ENCODE data around the gene KLF15.

KLF15 gene

DNA sequence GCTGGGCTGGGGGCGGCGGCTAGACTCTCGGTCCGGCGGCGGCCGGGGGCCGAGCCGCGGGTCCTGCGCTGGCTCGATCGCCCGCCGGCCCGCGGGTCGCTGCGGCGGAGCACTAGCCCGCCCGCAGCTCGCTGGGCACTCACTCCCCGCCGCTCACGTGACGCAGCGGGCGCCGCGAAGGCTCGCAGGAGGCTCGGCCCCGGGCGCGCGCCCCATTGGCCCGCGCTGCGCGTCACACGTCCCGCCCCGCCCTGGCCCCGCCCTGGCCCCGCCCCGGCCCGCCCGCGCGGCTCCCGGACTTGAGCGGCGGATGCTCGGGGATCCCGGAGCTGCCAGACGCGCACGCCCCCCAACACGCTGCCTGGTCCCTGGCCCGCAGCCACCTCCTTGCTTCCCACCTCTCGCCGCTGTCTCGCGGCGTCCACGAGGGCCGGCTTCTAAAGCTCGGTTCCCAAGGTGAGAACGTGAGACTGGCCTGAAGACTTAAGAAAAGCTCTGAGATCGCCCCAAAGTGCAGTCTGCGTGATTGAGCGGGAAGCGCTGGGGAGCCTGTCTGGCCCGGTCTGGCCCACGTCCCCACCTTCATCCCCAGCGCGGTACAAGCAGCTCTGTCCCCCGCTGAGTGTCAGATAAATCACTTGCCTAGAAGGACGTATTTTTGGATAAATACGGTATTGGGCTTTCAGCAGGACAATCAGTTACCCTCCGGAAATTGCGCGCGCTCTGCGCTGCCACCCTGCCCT, at the start of gene KLF15:
TSS of gene KLF15 (minus strand) at position 114 of the 743 bp plus-strand sequence. CDS start 4,486 bp downstream, outside the sequence.
- H3K27ac Mint-ChIP-seq: no peak within 1 kb of the TSS

DNA sequence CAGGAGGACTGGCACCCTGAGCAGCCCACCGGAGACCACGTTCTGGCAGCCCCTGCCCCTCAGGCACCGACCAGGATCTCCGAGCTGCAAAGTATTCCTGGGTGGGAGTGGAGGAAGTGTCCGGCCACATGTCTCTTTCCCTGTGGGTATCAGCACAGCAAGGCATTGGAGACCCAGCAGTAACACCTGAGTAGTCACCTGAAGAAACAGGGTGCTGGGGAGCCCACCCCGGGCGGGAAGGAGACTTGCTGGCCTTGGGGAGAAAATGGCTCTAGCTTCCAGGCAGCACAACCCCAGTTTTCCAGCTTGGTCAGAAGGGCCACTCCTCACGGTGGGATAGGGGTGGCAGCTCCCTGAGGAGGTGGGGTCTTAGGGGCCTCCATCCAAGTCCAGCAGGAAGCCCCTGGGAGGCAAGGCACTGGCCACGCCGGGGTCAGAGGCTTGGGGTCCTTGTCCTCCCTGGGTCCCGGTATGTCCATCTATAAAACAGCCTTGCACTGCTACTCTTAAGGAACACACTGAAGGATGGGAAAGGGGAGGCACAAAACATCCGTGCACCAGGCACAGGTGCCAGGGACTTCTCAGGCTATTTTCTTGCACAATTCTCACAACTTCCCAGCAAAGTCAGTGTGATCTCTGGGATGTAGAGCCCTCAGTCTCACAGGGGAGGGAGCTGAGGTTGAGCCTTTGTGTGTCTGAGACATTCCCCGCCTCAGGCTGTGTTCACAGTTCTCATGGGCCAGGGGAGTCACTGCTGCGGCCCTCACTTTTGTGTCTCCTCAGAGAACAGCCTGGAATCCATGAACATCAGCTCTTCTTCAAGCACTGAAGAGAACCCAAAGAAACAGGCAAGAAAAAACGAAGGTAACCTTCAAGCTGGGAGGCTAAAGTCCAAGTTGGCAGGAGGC, 49.4 kb upstream of the KLF15 start:
- H3K36me3 Mint-ChIP-seq: no peaks in the 10 kb centered on the region
- H3K9me3 Mint-ChIP-seq: peaks cover 6% of the 10 kb centered on the region
- no peak overlapping the region for H3K27ac Mint-ChIP-seq
- H3K4me3 Mint-ChIP-seq: no peak overlapping the region
- no peaks in the 10 kb centered on the region for H3K4me1 Mint-ChIP-seq
- peaks cover 15% of the 10 kb centered on the region for H3K27me3 Mint-ChIP-seq

More for the DNA sequence above, at the start of gene KLF15:
- Mint-ChIP-seq H3K9me3 (no peaks in the 10 kb centered on the region), H3K36me3 (no peaks in the 10 kb centered on the region), H3K4me1 (peaks cover 17% of the 10 kb centered on the region), H3K4me3 (peak within 1 kb of the TSS; percentile 93), H3K27me3 (peaks cover 32% of the 10 kb centered on the region)

DNA sequence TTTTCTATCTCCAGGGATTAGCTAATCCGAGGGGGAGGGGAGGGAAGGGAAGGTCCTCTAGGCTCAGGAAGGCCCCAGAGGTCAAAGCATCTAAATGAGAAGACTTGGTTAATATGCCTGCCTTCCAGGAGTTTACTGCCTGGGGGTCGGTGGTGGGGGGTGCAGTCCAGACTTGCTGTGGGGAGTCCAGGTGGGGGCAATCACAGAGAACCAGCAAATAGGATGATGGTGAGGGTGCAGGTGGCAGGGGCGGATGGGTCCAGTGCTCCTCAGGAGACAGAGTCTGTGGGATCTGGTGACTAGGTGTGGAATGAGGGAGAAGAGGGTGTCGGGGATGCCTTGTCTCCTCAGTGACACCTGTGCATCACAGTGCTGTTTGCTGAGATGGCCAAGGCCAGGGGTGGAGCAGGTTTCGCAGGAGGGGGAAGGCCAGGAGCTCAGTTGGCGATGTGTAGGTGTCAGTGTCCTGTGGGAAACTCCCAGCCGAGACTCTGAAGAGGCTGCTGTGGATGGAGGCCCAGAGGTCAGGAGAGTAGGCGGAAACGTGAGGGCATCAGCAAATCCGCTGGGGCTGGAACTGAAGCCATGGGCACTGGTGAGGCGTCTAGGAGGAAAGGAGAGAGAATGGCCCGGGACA, 45.6 kb upstream of the KLF15 start:
- Mint-ChIP-seq H3K27me3 (peaks cover 7% of the 10 kb centered on the region), H3K4me3 (no peak overlapping the region), H3K4me1 (no peaks in the 10 kb centered on the region), H3K27ac (no peak overlapping the region), H3K36me3 (no peaks in the 10 kb centered on the region), H3K9me3 (no peaks in the 10 kb centered on the region)

DNA sequence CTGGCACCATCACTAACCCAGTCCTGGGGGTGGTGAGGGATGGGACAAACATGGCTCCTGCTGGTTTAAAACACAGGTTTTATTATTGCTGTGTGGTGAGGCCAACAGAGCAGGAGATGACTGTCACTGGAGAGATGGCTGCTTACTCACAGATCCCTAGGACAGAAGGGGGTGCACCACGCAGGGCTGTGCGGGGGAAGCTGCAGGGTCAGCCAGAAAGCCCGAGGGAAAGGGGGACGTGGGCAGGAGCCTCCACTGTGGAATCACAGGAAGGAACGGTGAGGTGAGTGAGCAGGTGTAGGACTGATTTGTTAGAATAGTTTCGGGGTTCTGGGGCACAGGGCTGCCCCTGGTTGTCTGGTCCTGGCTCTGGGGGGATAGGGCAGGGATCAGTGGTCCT, 45.0 kb upstream of the KLF15 start:
- Mint-ChIP-seq H3K27ac (no peak overlapping the region), H3K4me3 (no peak overlapping the region), H3K36me3 (no peaks in the 10 kb centered on the region), H3K4me1 (no peaks in the 10 kb centered on the region), H3K9me3 (no peaks in the 10 kb centered on the region), H3K27me3 (peaks cover 8% of the 10 kb centered on the region)

DNA sequence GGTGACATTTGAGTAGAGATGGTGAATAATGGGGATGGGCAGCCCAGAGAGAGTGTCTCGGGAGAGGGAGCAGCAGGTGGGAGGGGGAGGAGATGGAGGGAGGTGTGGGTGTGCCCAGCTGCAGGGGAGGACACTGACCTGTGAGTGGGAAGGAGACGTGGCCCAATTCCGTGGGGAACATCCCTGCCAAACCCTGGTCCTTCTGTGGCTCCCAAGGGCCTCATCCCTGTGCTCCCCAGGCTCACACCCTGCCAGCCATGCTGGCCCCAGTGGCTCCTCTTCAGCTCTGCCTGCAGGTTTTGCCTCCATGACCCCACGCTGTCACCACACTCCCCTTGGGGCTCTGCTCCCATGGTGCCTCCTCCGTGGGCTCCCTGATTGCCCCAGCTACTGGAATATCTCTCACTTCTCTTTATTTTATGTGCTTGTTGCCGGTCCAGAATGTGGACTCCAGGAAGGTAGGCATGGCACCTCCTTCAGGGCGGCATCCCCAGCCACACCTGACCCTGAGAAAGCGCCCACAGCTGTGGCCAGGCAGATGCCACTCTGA, 44.5 kb upstream of the KLF15 start:
- H3K36me3 Mint-ChIP-seq: no peaks in the 10 kb centered on the region
- H3K27me3 Mint-ChIP-seq: peaks cover 9% of the 10 kb centered on the region
- no peaks in the 10 kb centered on the region for H3K4me1 Mint-ChIP-seq
- no peak overlapping the region for H3K27ac Mint-ChIP-seq
- H3K9me3 Mint-ChIP-seq: no peaks in the 10 kb centered on the region
- no peak overlapping the region for H3K4me3 Mint-ChIP-seq

DNA sequence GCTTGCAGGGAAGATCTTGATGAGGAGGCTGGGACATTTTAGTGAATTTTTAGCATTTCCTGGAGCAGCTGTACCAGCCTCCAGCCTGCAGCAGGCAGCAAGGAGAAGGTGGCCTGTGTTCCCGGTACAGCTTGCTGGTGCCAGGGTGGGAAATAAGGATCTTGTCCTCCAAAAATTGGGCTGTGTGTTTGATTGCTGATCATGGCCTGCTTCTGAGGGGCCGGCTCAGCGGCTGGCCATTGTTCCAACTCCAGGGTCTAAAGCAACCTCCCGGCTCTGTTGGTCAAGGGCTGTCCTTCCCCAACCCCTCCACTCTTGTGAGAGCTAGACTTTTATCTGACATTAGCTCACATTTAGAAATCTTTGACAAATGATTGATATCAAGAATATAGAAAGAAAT, 42.5 kb upstream of the KLF15 start:
- Mint-ChIP-seq H3K27ac (no peak overlapping the region), H3K27me3 (peaks cover 6% of the 10 kb centered on the region), H3K36me3 (no peaks in the 10 kb centered on the region), H3K4me3 (no peak overlapping the region), H3K9me3 (no peaks in the 10 kb centered on the region), H3K4me1 (no peaks in the 10 kb centered on the region)

DNA sequence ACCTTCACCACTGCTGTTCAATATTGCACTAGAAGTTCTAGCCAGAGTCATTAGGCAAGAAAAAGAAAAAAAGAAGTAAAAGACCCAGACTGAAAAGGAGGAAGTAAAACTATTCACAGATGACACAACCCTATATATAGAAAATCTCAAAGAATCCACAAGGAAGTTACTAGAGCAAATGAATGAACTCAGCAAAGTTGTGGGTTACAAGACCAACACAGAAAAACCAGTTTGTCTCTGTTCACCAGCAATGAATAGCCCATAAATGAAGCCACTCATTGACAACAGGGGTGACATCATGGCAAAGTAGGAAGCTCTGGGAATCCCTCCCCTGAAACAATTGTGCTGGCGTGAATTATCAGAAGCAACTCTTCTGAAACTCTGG, 42.1 kb upstream of the KLF15 start:
- Mint-ChIP-seq H3K4me3 (no peak overlapping the region), H3K9me3 (no peaks in the 10 kb centered on the region), H3K4me1 (no peaks in the 10 kb centered on the region), H3K27ac (no peak overlapping the region), H3K36me3 (no peaks in the 10 kb centered on the region), H3K27me3 (peaks cover 6% of the 10 kb centered on the region)

DNA sequence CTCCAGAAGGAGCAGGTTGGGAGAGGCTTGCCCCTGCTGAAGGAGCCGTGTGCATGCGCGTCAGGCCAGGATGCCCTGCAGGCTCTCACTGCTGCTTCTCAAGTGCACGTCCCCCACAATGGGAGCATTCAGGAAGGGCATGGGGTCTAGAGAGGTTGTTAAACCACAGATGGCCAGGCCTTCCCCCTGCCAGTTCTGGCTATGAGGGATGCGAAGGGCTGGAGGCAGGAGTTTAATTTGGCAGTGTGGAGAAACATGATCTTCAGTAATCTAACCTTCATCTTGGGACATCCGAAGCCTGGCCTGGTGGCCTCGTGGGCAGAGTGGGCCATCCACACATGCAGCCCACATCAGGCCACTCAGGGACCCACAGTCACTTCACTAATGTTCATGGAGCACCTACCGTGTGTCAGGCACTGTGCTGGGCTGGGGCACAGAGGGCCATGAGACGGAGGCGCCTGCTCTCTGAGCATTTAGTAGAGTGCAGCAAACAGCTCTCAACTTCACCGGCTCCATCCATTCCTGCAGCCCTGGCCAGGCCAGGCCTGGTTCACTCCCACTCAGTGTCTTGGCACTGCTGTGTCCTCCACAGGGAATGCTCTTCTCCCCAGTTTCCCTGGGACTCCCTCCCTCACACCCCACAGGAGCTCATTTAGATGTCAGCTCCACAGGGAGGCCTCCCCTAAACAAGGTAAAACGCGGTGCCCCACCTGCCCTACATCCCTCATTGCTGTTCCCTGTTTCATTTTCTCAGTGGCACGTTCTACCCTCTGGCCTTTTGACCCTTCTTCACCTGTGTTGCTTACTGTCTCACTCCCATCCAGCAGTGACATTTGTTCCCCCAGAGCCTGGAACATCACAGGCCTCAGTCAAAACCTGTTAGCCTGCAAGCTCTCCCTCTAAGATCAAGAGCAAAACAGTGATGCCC, 41.5 kb upstream of the KLF15 start:
- H3K27ac Mint-ChIP-seq: no peak overlapping the region
- H3K27me3 Mint-ChIP-seq: peaks cover 9% of the 10 kb centered on the region
- no peaks in the 10 kb centered on the region for H3K9me3 Mint-ChIP-seq
- no peaks in the 10 kb centered on the region for H3K4me1 Mint-ChIP-seq
- no peaks in the 10 kb centered on the region for H3K36me3 Mint-ChIP-seq
- H3K4me3 Mint-ChIP-seq: no peak overlapping the region

DNA sequence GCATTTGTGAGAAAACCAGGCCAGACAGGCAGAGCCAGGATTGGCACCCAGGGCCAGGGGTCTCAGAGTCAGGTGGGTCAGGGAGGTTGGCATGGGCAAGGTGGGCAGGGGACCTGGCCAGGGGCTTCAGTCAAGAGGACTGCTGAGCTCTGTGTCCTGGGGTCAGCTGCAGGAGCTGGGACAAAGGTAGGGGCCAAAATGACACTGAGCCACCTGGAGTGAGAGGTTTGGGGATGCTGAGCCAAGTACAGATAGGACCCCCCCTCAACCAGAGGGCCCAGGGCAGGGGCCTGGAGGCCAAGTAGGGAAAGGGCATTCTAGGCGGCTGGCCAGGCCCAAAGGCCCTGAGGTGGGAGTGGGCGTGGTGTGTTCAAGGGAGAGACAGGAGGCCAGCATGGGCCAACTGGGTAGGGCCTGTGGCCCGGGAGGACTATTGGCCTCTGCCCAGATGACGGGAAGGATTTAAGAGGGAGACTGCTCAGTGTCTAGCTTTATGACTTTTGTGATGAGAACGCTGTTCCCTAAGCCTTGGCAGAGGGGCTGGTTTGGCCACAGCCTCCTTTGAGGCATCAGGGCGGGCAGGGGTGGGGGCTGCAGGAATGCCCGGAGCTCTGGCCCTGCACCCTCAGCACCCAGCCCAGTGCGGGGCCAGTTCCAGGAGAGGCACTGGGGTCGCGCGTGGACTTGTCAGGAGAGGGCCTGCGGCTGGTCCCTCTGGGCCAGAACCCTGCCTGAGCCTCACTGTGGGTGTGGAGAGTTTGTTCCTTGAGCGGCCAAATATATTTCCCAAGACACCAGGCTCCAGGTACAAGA, 40.6 kb upstream of the KLF15 start:
- Mint-ChIP-seq H3K27me3 (peaks cover 18% of the 10 kb centered on the region), H3K4me1 (no peaks in the 10 kb centered on the region), H3K4me3 (no peak overlapping the region), H3K36me3 (no peaks in the 10 kb centered on the region), H3K27ac (no peak overlapping the region), H3K9me3 (no peaks in the 10 kb centered on the region)

DNA sequence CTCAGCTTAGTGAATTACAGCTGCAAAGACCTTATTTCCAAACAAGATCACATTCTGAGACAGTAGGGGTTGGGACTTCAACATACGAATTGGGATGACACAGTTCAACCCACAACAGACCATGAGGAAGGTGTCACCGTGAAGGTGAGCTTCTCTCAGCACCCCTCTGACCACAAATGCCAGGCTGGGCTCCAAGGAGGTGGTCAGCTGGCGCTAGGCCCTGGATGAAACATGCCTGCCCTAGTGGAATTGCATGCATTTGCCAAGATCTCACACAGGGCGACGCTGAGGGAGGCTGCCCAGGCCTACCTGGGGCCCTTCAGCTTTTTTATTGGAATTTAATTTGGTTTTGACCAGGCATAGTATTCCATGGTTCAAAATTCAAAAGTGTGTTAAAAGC, 39.3 kb upstream of the KLF15 start:
- H3K4me3 Mint-ChIP-seq: no peak overlapping the region
- no peaks in the 10 kb centered on the region for H3K36me3 Mint-ChIP-seq
- H3K27ac Mint-ChIP-seq: no peak overlapping the region
- no peaks in the 10 kb centered on the region for H3K9me3 Mint-ChIP-seq
- H3K27me3 Mint-ChIP-seq: peaks cover 28% of the 10 kb centered on the region
- no peaks in the 10 kb centered on the region for H3K4me1 Mint-ChIP-seq

DNA sequence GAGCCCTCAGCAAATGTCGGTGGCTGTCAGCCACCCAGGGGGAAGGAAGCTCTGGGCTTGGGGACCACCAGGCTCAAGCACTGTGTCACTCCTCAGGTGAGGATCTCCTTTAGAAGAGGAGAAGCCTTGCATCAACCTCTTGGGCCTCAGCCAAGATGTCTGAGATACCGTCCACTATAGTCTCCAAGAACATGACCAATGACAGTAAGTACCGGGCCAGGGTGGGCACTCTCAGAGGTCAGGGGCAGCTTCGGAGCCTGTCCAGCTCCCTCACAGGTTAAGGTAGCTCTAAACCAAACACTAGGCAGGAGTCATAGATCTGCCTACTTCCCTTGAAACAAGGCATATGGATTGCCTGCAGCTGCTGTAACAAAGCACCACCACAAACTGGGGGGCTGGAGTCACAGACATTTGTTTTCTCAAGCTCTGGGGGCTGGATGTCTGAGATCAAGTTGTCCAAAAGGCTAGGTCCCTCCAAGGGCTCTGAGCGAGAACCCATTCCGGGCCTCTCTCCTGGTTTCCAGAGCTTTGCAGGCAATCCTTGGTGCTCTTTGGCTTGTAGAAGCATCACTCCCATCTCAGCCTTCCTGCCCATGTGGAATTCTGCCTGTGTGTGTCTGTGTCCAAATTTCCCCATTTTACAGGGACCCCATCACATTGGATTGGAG, 38.8 kb upstream of the KLF15 start:
- peaks cover 32% of the 10 kb centered on the region for H3K27me3 Mint-ChIP-seq
- no peak overlapping the region for H3K27ac Mint-ChIP-seq
- no peaks in the 10 kb centered on the region for H3K4me1 Mint-ChIP-seq
- H3K4me3 Mint-ChIP-seq: no peak overlapping the region
- no peaks in the 10 kb centered on the region for H3K36me3 Mint-ChIP-seq
- H3K9me3 Mint-ChIP-seq: no peaks in the 10 kb centered on the region

DNA sequence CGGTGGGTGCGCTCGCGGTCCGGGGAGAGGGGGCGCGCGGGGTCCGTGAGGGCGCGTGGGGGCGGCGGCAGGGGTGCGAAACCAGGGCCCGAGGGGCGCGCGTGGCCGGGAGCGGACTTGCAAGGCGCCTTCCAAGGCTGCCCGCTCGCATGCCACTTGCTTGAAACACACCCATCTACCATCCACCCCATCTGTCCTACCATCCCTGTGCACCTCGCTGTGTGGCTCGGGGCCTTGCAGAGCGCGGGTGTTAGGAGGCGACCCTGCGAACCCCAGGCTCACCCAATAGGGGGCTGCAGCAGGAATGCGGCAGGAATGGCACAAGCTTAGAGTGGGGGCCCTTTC, 37.7 kb upstream of the KLF15 start:
- Mint-ChIP-seq H3K4me1 (no peaks in the 10 kb centered on the region), H3K27me3 (peaks cover 36% of the 10 kb centered on the region), H3K27ac (no peak overlapping the region), H3K4me3 (no peak overlapping the region), H3K36me3 (no peaks in the 10 kb centered on the region), H3K9me3 (no peaks in the 10 kb centered on the region)

DNA sequence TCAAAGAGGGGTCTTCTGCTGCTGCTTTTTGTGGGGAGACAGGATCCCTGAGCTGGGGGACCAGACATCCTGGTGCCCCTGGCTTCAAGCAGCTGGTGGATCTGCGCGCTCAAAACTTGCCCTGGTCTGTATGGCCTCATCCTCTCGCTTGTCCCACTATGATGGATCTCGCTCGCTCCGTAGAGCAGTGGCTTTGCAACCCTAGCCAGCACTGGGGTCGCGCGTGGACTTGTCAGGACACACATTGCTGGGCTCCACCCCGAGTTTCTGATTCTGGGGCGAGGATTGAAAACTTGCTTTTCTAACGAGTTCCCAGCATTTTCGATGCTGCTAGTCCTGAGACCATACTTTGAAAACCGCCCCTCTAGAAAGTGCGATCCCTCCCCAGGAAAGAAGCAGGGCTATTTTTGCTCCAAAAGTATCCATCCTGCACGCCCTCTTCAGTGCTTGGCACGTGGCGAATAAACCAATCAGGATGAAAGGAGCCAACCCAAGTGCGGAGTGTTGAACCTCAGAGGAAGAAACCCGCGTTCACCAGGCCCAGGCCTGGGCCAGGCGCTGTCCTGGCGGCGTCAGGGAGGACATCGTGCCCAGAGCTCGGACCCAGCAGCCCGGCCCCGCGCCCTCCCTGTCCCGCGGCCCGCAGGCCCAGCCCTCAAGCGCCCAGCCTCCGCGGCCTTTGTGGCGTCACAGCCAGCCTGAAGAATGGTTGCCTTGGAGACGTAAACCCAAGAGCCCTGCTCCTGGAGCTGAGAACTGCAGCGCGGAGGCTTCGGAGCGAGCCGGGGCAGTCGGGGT, 37.2 kb upstream of the KLF15 start, which contains the start of gene CFAP100:
TSS of gene CFAP100 (plus strand) at position 731 of the 798 bp plus-strand sequence. CDS start 1,092 bp downstream, outside the sequence.
- H3K4me3 Mint-ChIP-seq: no peak within 1 kb of the TSS
- no peaks in the 10 kb centered on the region for H3K36me3 Mint-ChIP-seq
- no peaks in the 10 kb centered on the region for H3K9me3 Mint-ChIP-seq
- H3K27me3 Mint-ChIP-seq: peaks cover 40% of the 10 kb centered on the region
- peaks cover 4% of the 10 kb centered on the region for H3K4me1 Mint-ChIP-seq
- H3K27ac Mint-ChIP-seq: no peak within 1 kb of the TSS

All from activated naive CD4-positive, alpha-beta T cell treated with anti-CD3 and anti-CD28 coated beads, Interleukin-2, amount 50 U/mL, for 24 hours (primary cell).